GM12873 (cell line): ENCODE results near the gene CBFA2T3.

Experiments
- CTCF ChIP-seq: IDR thresholded peaks from 2 replicates; pipeline ENCODE4 v1.5.1; 2012; ENCODE audit warnings: low read depth, mild to moderate bottlenecking, moderate library complexity, low read length, control low read depth; ENCODE audit not compliant: insufficient read depth; ENCODE audit errors: missing control alignments

Gene CBFA2T3

GRCh38 chr16:88910284-88911135, 66.5 kb downstream of the CBFA2T3 start:
- no peak for TF ChIP-seq CTCF

- no peak for TF ChIP-seq CTCF
Observed at GRCh38 chr16:88909431-88910210, 67.4 kb downstream of the CBFA2T3 start.

GRCh38 chr16:88908307-88908706, 68.7 kb downstream of the CBFA2T3 start:
- TF ChIP-seq CTCF: no peak

- no peak for TF ChIP-seq CTCF
Observed at GRCh38 chr16:88907768-88908167, 69.2 kb downstream of the CBFA2T3 start.

GRCh38 chr16:88906535-88907105, 70.4 kb downstream of the CBFA2T3 start:
- TF ChIP-seq CTCF: peak; percentile 10

GRCh38 chr16:88906020-88906419, 71.0 kb downstream of the CBFA2T3 start:
- no peak for TF ChIP-seq CTCF

GRCh38 chr16:88905563-88905962, 71.4 kb downstream of the CBFA2T3 start:
- no peak for TF ChIP-seq CTCF
